Upper lobe of left lung (tissue), 6 donors: Measurements from ENCODE around the gene GLYATL3. TPM values are rescaled to one million over a fixed set of nuclear protein-coding genes. Genes with fewer than 3 reads are reported as not detected.

Experiments used
- ATAC-seq, 2 donors: fragments of 200-7000 bp; cut with Tn5 transposase; one replicate each; pipeline ENCODE4 v1.9.1; 2022; ENCODE audit warnings: mild to moderate bottlenecking in 2 of 2, moderate library complexity in 2 of 2; ENCODE audit not compliant: low FRiP score in 2 of 2
- DNase-seq, 2 donors: peaks; one replicate each; pipeline ENCODE4 v3.0.0-alpha.2; 2019 to 2020
- H3K27ac ChIP-seq, 4 donors: fragments of 200-600 bp; sonication (generic); one replicate each; pipeline ENCODE4 v1.5.1; 2016 to 2019
- H3K27me3 ChIP-seq, 4 donors: fragments of 200-600 bp; sonication (generic); one replicate each; pipeline ENCODE4 v1.5.1; 2017 to 2019
- H3K36me3 ChIP-seq, 4 donors: fragments of 200-600 bp; sonication (generic); one replicate each; pipeline ENCODE4 v1.5.1; 2016 to 2019
- H3K4me1 ChIP-seq, 4 donors: fragments of 200-600 bp; sonication (generic); one replicate each; pipeline ENCODE4 v1.5.1; 2018 to 2019
- H3K4me3 ChIP-seq, 4 donors: fragments of 200-600 bp; sonication (generic); one replicate each; pipeline ENCODE4 v1.5.1; 2017 to 2019; ENCODE audit warnings: mild to moderate bottlenecking in 2 of 4, moderate library complexity in 1 of 4
- H3K9me3 ChIP-seq, 4 donors: fragments of 200-600 bp; sonication (generic); one replicate each; pipeline ENCODE4 v1.5.1; 2018 to 2019
- EP300 ChIP-seq, 4 donors: sonication (generic); formaldehyde crosslinking; IDR thresholded peaks; one replicate each; pipeline ENCODE4 v1.5.1; 2017; ENCODE audit warnings: antibody characterized with exemption in 4 of 4, control low read depth in 2 of 4
- POLR2A ChIP-seq, 4 donors: fragments of 450-650 bp; IDR thresholded peaks; one replicate each; pipeline ENCODE4 v1.5.1; 2016 to 2017; ENCODE audit warnings: antibody characterized with exemption in 4 of 4, mild to moderate bottlenecking in 2 of 4
- POLR2AphosphoS5 ChIP-seq, 2 donors: sonication (generic); formaldehyde crosslinking; IDR thresholded peaks; one replicate each; pipeline ENCODE4 v1.5.1; 2017; ENCODE audit warnings: antibody characterized with exemption in 2 of 2
- WGBS, 2 donors: methylation state at CpG; one replicate each; pipeline ENCODE4 v1.1.5; 2017 to 2018; 5-methylcytosine and 5-hydroxymethylcytosine counted together
- total RNA-seq, 6 donors: library from RNA; depleted of rRNA in 4 of 6; stranded (reverse); fragments of >200 nt in 4 of 6; gene quantifications; one replicate each; pipeline versions ENCODE4 v1.1.0 to v1.2.1, GENCODE V29; 2016 to 2021
- TF ChIP-seq, protein P1 (sequence below), 6 experiments: fragments of 450-650 bp in 4 of 6; fragments of 200-600 bp in 2 of 6; sonication (generic) in 2 of 6; IDR thresholded peaks; one replicate each; pipeline ENCODE4 v1.5.1; 2016 to 2019; ENCODE audit warnings: antibody characterized with exemption in 6 of 6
- donor health status: DM: no; HTN: no; CAD: no; lungs with moderate emphysema.
- donor health status: DM: no; HTN: yes; CAD: no; lungs with severe emphysema.

GLYATL3 gene
- total RNA-seq, 6 donors from 2014 or later: not detected

DNA sequence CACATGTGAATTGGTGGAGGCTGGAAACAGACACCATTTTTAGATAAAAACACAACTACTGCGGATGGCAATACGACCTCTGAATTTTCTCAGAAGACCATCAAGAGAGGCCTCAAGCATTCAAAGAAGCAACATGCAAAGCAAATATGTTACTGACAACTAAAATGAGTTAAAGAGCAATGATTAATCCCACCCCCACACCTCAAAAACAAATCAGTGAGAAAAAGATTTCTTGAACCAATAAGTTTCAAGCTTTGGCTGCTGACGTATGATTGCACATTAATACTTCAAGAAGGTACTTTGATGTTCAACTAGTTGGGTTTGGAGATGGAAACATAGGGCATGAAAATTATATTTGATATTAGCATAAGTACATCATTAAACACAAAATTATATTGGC lies 37.7 kb upstream of the GLYATL3 start:
- peaks cover 0 to 21% (median 1%) of the 10 kb centered on the region in 4 donors for H3K36me3 ChIP-seq
- 45 to 48% methylated on average over 3 of the region's 3 CpGs for WGBS, 2 donors
- TF ChIP-seq POLR2A (IDR thresholded peaks at IDR 0.05) (no peak), POLR2AphosphoS5 (IDR thresholded peaks at IDR 0.05) (no peak), EP300 (IDR thresholded peaks at IDR 0.05) (no peak)
- TF ChIP-seq, protein P1, sequence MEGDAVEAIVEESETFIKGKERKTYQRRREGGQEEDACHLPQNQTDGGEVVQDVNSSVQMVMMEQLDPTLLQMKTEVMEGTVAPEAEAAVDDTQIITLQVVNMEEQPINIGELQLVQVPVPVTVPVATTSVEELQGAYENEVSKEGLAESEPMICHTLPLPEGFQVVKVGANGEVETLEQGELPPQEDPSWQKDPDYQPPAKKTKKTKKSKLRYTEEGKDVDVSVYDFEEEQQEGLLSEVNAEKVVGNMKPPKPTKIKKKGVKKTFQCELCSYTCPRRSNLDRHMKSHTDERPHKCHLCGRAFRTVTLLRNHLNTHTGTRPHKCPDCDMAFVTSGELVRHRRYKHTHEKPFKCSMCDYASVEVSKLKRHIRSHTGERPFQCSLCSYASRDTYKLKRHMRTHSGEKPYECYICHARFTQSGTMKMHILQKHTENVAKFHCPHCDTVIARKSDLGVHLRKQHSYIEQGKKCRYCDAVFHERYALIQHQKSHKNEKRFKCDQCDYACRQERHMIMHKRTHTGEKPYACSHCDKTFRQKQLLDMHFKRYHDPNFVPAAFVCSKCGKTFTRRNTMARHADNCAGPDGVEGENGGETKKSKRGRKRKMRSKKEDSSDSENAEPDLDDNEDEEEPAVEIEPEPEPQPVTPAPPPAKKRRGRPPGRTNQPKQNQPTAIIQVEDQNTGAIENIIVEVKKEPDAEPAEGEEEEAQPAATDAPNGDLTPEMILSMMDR (IDR thresholded peaks at IDR 0.05): no peak
- H3K27me3 ChIP-seq: no peaks in the 10 kb centered on the region
- H3K4me1 ChIP-seq: peaks cover 21 to 37% (median 29%) of the 10 kb centered on the region in 4 donors
- peak overlapping the region in 3 of 4 donors; percentile 89 to 90 (median 90) for H3K27ac ChIP-seq
- H3K4me3 ChIP-seq: peak overlapping the region in 3 of 4 donors; percentile 75 to 82 (median 75)
- H3K9me3 ChIP-seq: no peaks in the 10 kb centered on the region
- ATAC-seq: no peak
- DNase-seq: no peak

DNA sequence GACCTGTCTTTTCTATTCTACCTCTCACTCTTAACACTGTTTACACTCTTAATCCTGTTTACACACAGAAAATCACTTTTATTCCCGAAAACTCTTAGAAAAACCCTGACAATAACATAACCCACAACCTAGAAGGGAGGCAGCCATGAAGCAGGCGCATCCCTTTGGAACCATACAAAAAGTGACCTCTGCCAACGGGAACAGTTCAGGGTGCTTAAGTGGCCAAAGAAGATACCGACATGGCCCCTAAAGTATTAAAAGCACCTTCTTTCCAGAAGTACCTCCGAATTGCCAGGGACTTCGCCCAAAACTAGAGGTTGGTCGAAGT lies 37.2 kb upstream of the GLYATL3 start:
- no peaks in the 10 kb centered on the region for H3K27me3 ChIP-seq
- H3K4me3 ChIP-seq: peak overlapping the region; percentile 45 to 82 (median 75)
- peaks cover 21 to 37% (median 29%) of the 10 kb centered on the region in 4 donors for H3K4me1 ChIP-seq
- H3K9me3 ChIP-seq: no peaks in the 10 kb centered on the region
- DNase-seq (no peak), ATAC-seq (peak; percentile 41 to 51)
- H3K27ac ChIP-seq: peak overlapping the region; percentile 85 to 90 (median 90)
- peaks cover 0 to 16% (median under 1%) of the 10 kb centered on the region in 4 donors for H3K36me3 ChIP-seq
- 1% methylated on average over 7 of the region's 7 CpGs for WGBS, 2 donors
- TF ChIP-seq POLR2A (IDR thresholded peaks at IDR 0.05) (no peak), EP300 (IDR thresholded peaks at IDR 0.05) (no peak), POLR2AphosphoS5 (IDR thresholded peaks at IDR 0.05) (no peak)
- TF ChIP-seq, protein P1 (IDR thresholded peaks at IDR 0.05): no peak

DNA sequence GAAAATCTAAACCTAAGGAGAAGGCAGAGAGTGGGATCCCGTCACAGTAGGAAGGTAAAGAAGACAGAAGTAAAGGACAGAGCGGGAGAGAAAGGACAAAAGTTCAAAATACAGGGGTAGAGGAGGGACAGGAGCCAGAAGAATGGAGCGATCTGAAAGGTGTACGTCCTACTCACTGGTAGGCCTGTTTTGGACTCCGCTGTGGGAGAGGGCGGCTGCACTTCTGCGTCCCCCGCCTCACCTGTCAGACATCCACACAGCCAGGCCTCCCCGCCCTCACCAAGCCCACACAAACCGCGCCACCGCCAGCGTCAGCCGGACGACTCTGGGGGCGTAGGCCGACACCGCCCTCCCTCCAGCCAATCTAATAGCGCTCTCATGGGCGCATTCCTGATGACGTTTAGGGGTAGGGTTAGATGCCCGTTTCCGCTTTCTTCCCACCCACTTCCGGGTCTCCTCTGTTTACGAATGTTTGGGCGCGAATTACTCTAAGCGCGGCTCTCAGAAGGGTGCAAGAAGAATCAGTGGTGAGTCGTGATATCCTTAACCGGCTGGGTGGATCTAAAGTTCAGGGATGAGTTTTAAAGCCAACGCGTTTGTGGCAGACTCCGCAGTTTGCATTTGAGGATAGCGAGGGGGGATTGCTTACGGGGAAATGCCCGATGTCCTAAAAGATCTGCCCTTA lies 36.7 kb upstream of the GLYATL3 start, which contains the start of the genes CENPQ and MMUT:
Gene CENPQ (plus strand): TSS at position 444 of the 685 bp plus-strand sequence. CDS start 6,807 bp downstream, outside the sequence.
Gene MMUT (minus strand): TSS at position 327 of the 685 bp plus-strand sequence. CDS start 3,787 bp downstream, outside the sequence.
- peak within 1 kb of the TSS; percentile 45 to 82 (median 75) for H3K4me3 ChIP-seq
- peaks cover 21 to 37% (median 29%) of the 10 kb centered on the region in 4 donors for H3K4me1 ChIP-seq
- WGBS, 2 donors: 0 to 1% methylated on average over 28 to 34 of the region's 37 CpGs
- TF ChIP-seq POLR2AphosphoS5 (IDR thresholded peaks at IDR 0.05): peak; percentile 92 to 97
- TF ChIP-seq, protein P1 (IDR thresholded peaks at IDR 0.05): no peak
- peak in 3 of 4 donors; percentile 81 to 83 (median 83) for TF ChIP-seq POLR2A (IDR thresholded peaks at IDR 0.05)
- TF ChIP-seq EP300 (IDR thresholded peaks at IDR 0.05): peak in 2 of 4 donors; percentile 20 to 94
- no peaks in the 10 kb centered on the region for H3K27me3 ChIP-seq
- peak within 1 kb of the TSS; percentile 85 to 90 (median 90) for H3K27ac ChIP-seq
- no peaks in the 10 kb centered on the region for H3K9me3 ChIP-seq
- DNase-seq (peak; percentile 95 to 96), ATAC-seq (peak; percentile 100)
- H3K36me3 ChIP-seq: peaks cover 0 to 11% (median 0%) of the 10 kb centered on the region in 4 donors

GRCh38 chr6:49463612-49463967 lies 36.1 kb upstream of the GLYATL3 start:
- TF ChIP-seq EP300 (IDR thresholded peaks at IDR 0.05): no peak
- TF ChIP-seq POLR2A (IDR thresholded peaks at IDR 0.05): no peak
- TF ChIP-seq, protein P1 (IDR thresholded peaks at IDR 0.05): no peak
- no peak for TF ChIP-seq POLR2AphosphoS5 (IDR thresholded peaks at IDR 0.05)
- H3K27ac ChIP-seq: peak overlapping the region; percentile 49 to 90 (median 88)
- no peaks in the 10 kb centered on the region for H3K27me3 ChIP-seq
- peaks cover 0 to 6% (median 0%) of the 10 kb centered on the region in 4 donors for H3K36me3 ChIP-seq
- H3K4me3 ChIP-seq: peak overlapping the region; percentile 45 to 82 (median 75)
- WGBS, 2 donors: 0 to 2% methylated on average over 4 of the region's 4 CpGs
- no peak for ATAC-seq
- H3K9me3 ChIP-seq: no peaks in the 10 kb centered on the region
- DNase-seq: no peak
- H3K4me1 ChIP-seq: peaks cover 21 to 37% (median 29%) of the 10 kb centered on the region in 4 donors
